Common myeloid progenitor, CD34-positive (primary cell): ENCODE results near the gene PCMT1.
"Not testable (repeated sequence)": the region's sequence is repeated elsewhere in the genome, so short reads cannot be mapped to it uniquely, and the experiment has no call there.

ENCODE experiments used
- CTCF ChIA-PET: fragments of 350-600 bp; sonication (Branson Sonifier 250); formaldehyde crosslinking; loops from one replicate; lab custom pipeline; 2021; ENCODE audit warnings: antibody characterized with exemption; lab: Charles Lee
- POLR2A ChIA-PET: fragments of 350-600 bp; sonication (Branson Sonifier 250); formaldehyde crosslinking; loops from one replicate; lab custom pipeline; 2021; ENCODE audit warnings: antibody characterized with exemption; lab: Charles Lee
- DNase-seq, 3 donors: peaks; one replicate each; pipeline versions ENCODE4 v3.0.0 to v3.0.0-alpha.2; 2013
- H3K27ac ChIP-seq, 2 experiments: 1 replicate in 1 of 2; 2 replicates in 1 of 2; pipeline ENCODE4 v1.7.0; 2013; ENCODE audit warnings: inconsistent platforms in 2 of 2, low read length in 2 of 2, mild to moderate bottlenecking in 2 of 2, low read depth in 1 of 2, moderate library complexity in 1 of 2; ENCODE audit not compliant: severe bottlenecking in 2 of 2, insufficient read depth in 1 of 2, poor library complexity in 1 of 2
- H3K27me3 ChIP-seq, 5 experiments: replicated peaks in 2 of 5; 1 replicate in 3 of 5; 2 replicates in 2 of 5; pipeline versions ENCODE4 v1.6.1 to v1.7.0; 2013; ENCODE audit warnings: low read length in 4 of 5, mild to moderate bottlenecking in 2 of 5, moderate library complexity in 2 of 5, inconsistent platforms in 1 of 5; ENCODE audit not compliant: insufficient read depth in 5 of 5, control insufficient read depth in 4 of 5
- H3K36me3 ChIP-seq, 4 experiments: 1 replicate in 2 of 4; 2 replicates in 2 of 4; pipeline versions ENCODE4 v1.6.1 to v1.7.0; 2013; ENCODE audit warnings: low read length in 3 of 4, control low read depth in 1 of 4, mild to moderate bottlenecking in 1 of 4; ENCODE audit not compliant: control insufficient read depth in 4 of 4, insufficient read depth in 4 of 4
- H3K4me1 ChIP-seq, 4 experiments: 1 replicate in 3 of 4; 2 replicates in 1 of 4; pipeline versions ENCODE4 v1.6.1 to v1.7.1; 2013; ENCODE audit warnings: low read length in 3 of 4, mild to moderate bottlenecking in 3 of 4, control low read depth in 1 of 4, inconsistent platforms in 1 of 4, moderate library complexity in 1 of 4; ENCODE audit not compliant: control insufficient read depth in 4 of 4, insufficient read depth in 4 of 4; ENCODE audit errors: control extremely low read depth in 1 of 4
- H3K4me3 ChIP-seq, 7 experiments: 1 replicate in 4 of 7; 2 replicates in 3 of 7; pipeline versions ENCODE4 v1.5.1 to v1.7.0; 2013; ENCODE audit warnings: mild to moderate bottlenecking in 7 of 7, low read length in 6 of 7, moderate library complexity in 6 of 7, inconsistent platforms in 2 of 7, low read depth in 2 of 7, control low read depth in 1 of 7; ENCODE audit not compliant: insufficient read depth in 4 of 7, control insufficient read depth in 1 of 7; ENCODE audit errors: extremely low read depth in 1 of 7
- H3K9me3 ChIP-seq, 5 experiments: 1 replicate in 4 of 5; 2 replicates in 1 of 5; pipeline versions ENCODE4 v1.6.1 to v1.7.1; 2013; ENCODE audit warnings: low read length in 4 of 5, mild to moderate bottlenecking in 2 of 5, inconsistent platforms in 1 of 5, low read depth in 1 of 5, moderate library complexity in 1 of 5; ENCODE audit not compliant: control insufficient read depth in 4 of 5, insufficient read depth in 2 of 5; ENCODE audit errors: control extremely low read depth in 1 of 5
- WGBS: methylation state at CpG from one replicate; pipeline ENCODE4 v1.1.5; 2013; ENCODE audit not compliant: insufficient coverage; 5-methylcytosine and 5-hydroxymethylcytosine counted together

Gene PCMT1

GRCh38 chr6:149749082-149749593, 403 bp upstream of the PCMT1 start:
- Histone ChIP-seq H3K27ac (peak overlapping the region in 1 of 2 experiments; percentile 89), H3K4me3 (peak overlapping the region in 6 of 7 experiments; percentile 38 to 98 (median 91)), H3K4me1 (peaks cover 8 to 37% (median 23%) of the 10 kb centered on the region in 4 experiments)
- not testable (repeated sequence) for H3K9me3 ChIP-seq, DNase-seq, H3K27me3 ChIP-seq, H3K36me3 ChIP-seq
- 1% methylated on average over 22 of the region's 38 CpGs for WGBS
- POLR2A ChIA-PET: interaction anchor here (1.2 kb wide), 1 partner anchor 32 kb away, joined by 3 read pairs; no protein-coding TSS in a partner anchor
- CTCF ChIA-PET: interaction anchor here (1.2 to 1.7 kb wide), 4 partner anchors 10 to 27 kb away, joined by 3 to 4 read pairs (median 3); no protein-coding TSS in a partner anchor

- WGBS: under 1% methylated on average over 17 of the region's 25 CpGs
- Histone ChIP-seq H3K27ac (peak overlapping the region; percentile 46 to 89), H3K36me3 (no peaks in the 10 kb centered on the region), H3K4me1 (peaks cover 8 to 32% (median 22%) of the 10 kb centered on the region in 4 experiments), H3K9me3 (no peaks in the 10 kb centered on the region), H3K27me3 (no peaks in the 10 kb centered on the region), H3K4me3 (peak overlapping the region; percentile 69 to 98 (median 90))
- DNase-seq: peak; percentile 42 to 66 (median 61)
- POLR2A ChIA-PET: interaction anchor here (0.6 to 1.3 kb wide), 4 partner anchors 11 to 65 kb away, joined by 3 to 6 read pairs (median 3); partner anchors contain the start of gene LATS1
- CTCF ChIA-PET: interaction anchor here (1.6 to 1.7 kb wide), 2 partner anchors 9 to 13 kb away, joined by 3 to 4 read pairs; no protein-coding TSS in a partner anchor
These were observed 632 bp downstream of the PCMT1 start for GRCh38 chr6:149750136-149750609.

- ChIA-PET CTCF (no interaction called here), POLR2A (interaction anchor here (0.6 kb wide), 1 partner anchor 779 kb away, joined by 3 read pairs; no protein-coding TSS in a partner anchor)
- H3K9me3 ChIP-seq: no peaks in the 10 kb centered on the region
- no peaks in the 10 kb centered on the region for H3K36me3 ChIP-seq
- no peaks in the 10 kb centered on the region for H3K27me3 ChIP-seq
- H3K4me1 ChIP-seq: peaks cover 3 to 31% (median 16%) of the 10 kb centered on the region in 4 experiments
- H3K4me3 ChIP-seq: peak overlapping the region in 2 of 7 experiments; percentile 96 to 98
- no peak for DNase-seq
- H3K27ac ChIP-seq: peak overlapping the region in 1 of 2 experiments; percentile 34
- WGBS: 94% methylated on average over 5 of the region's 8 CpGs
These were observed 1.7 kb downstream of the PCMT1 start for GRCh38 chr6:149751239-149751638.

GRCh38 chr6:149751920-149752319, 2.4 kb downstream of the PCMT1 start:
- H3K9me3 ChIP-seq, H3K27me3 ChIP-seq, DNase-seq, H3K4me3 ChIP-seq, H3K36me3 ChIP-seq, H3K27ac ChIP-seq, CTCF ChIA-PET: not testable (repeated sequence)
- peaks cover 3 to 26% (median 14%) of the 10 kb centered on the region in 4 experiments for H3K4me1 ChIP-seq
- POLR2A ChIA-PET: interaction anchor here (0.7 kb wide), 1 partner anchor 120 kb away, joined by 3 read pairs; no protein-coding TSS in a partner anchor
- 100% methylated on average over 1 of the region's 5 CpGs for WGBS

GRCh38 chr6:149752600-149753373, 3.2 kb downstream of the PCMT1 start:
- Histone ChIP-seq H3K27ac (no peak overlapping the region), H3K27me3 (no peaks in the 10 kb centered on the region), H3K9me3 (no peaks in the 10 kb centered on the region), H3K4me1 (peaks cover 3 to 26% (median 14%) of the 10 kb centered on the region in 4 experiments), H3K4me3 (no peak overlapping the region), H3K36me3 (no peaks in the 10 kb centered on the region)
- no CpG with 5 or more reads among the region's 4 CpGs for WGBS
- no peak for DNase-seq
- CTCF ChIA-PET: interaction anchor here (1.1 to 1.3 kb wide), 3 partner anchors 24 to 70 kb away, joined by 3 to 4 read pairs (median 3); no protein-coding TSS in a partner anchor
- POLR2A ChIA-PET: interaction anchor here (0.6 to 0.8 kb wide), 2 partner anchors 34 to 79 kb away, joined by 3 read pairs; partner anchors contain the start of gene LATS1

GRCh38 chr6:149753374-149753637, 3.8 kb downstream of the PCMT1 start:
- no CpG with 5 or more reads among the region's 3 CpGs for WGBS

More at GRCh38 chr6:149753374-149753637, 3.8 kb downstream of the PCMT1 start:
- not testable (repeated sequence) for H3K4me3 ChIP-seq, DNase-seq, H3K27ac ChIP-seq, H3K36me3 ChIP-seq, H3K27me3 ChIP-seq, H3K9me3 ChIP-seq
- ChIA-PET POLR2A (interaction anchor here (0.6 kb wide), 1 partner anchor 79 kb away, joined by 3 read pairs; no protein-coding TSS in a partner anchor), CTCF (interaction anchor here (1.1 to 1.3 kb wide), 3 partner anchors 25 to 70 kb away, joined by 3 to 4 read pairs (median 3); no protein-coding TSS in a partner anchor)
- peaks cover 3 to 26% (median 14%) of the 10 kb centered on the region in 4 experiments for H3K4me1 ChIP-seq
